Left cardiac atrium (tissue), 4 donors: ENCODE measurements around the gene CCDC183. TPM values are rescaled to one million over a fixed set of nuclear protein-coding genes. Genes with fewer than 3 reads are reported as not detected.
A peak's percentile ranks its signal among the peaks of the same experiment; 100 is the strongest.
"Not testable (repeated sequence)": the region's sequence is repeated elsewhere in the genome, so short reads cannot be mapped to it uniquely, and the experiment has no call there.

Source experiments
- ATAC-seq, 2 donors: fragments of 200-7000 bp; cut with Tn5 transposase; one replicate each; pipeline ENCODE4 v1.9.1; 2020; ENCODE audit warnings: mild to moderate bottlenecking in 2 of 2, moderate library complexity in 2 of 2
- DNase-seq: peaks from one replicate; pipeline ENCODE4 v3.0.0-alpha.2; 2020
- intact Hi-C, 2 donors: fragments of 100-400 bp; cut with DNase I; formaldehyde crosslinking; loops; one replicate each; pipeline versions ENCODE4 v1.14.1 to v1.15.1; 2022 to 2023
- long read RNA-seq: library from polyadenylated mRNA; unstranded; transcript quantifications from one replicate; pipeline ENCODE4 v2.0.0, GENCODE V29; 2021
- total RNA-seq, 2 donors: library from RNA; stranded (reverse); fragmentation: NEBNext Ultra II Directional; extraction: Animal tissue kit (Norgen Biotek cat#: 25700); gene quantifications; one replicate each; pipeline ENCODE4 v1.2.1, GENCODE V29; 2021
- donor health status: DM: no; HTN: yes; CAD: no.
- donor health status: DM: no; HTN: yes; CAD: no; lungs with severe emphysema.
- donor health status: DM: yes; HTN: yes; CAD: no.
- donor health status: Dilated cardiomyopathy.

The CCDC183 gene
- 1 to 10 TPM; 1.1 to 1.6 TPM for total RNA-seq
- long read RNA-seq, partial matches to known transcripts: 1 of 1 reads
- long read RNA-seq, other reads (novel, unspliced or antisense): 0 of 1 reads

DNA sequence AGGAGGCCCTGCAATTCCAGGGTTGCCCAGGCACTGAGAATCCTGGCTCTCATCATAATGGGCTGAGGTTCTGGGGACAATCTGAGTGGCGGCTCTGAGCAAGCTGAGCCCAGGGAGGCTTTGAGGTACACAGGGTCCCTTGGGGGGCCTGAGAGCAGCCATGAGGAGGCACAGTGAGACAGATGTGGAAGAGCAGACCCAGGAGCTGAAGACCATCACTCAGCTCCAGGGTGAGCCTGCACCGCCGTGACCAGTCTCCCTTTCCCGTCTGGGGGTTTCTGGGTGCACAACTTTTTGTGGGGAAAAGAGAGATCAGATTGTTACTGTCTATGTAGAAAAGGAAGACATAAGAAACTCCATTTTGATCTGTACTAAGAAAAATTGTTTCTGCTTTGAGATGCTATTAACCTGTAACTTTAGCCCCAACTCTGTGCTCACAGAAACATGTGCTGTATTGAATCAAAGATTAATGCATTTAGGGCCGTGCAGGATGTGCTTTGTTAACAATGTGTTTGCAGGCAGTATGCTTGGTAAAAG lies at the start of gene CCDC183:
Gene CCDC183, plus strand, starts transcription at position 101 of the 537 bp plus-strand sequence. Its CDS starts 60 bp downstream, at position 161.
- ATAC-seq (no peak), DNase-seq (no peak)
- intact Hi-C loops: loop anchor here in 1 of 2 donors (10.0 kb wide), 1 partner anchor 48 kb away; the partner anchor contains the start of genes AJM1 and PHPT1

DNA sequence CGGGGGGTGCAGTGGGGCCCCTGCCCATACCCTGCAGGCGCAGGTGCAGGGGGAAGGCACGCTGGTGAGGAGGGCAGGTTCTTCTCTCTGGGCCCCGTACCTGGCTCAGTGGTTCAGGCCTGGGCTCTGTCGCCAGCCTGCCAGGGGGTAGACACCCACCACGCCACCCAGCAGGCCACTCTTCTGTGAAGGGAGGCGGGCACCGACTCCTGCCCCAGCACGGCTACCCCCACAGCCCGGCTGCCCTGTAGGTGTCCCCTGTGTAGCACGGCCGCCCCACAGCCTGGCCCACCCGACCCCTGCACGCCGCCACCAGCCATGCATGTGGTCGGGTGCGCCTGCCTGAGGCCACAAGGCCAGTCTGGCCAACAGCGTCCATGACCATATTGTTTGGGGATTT lies 49.5 kb upstream of the CCDC183 start:
- ATAC-seq (no peak), DNase-seq (peak; percentile 20)
- intact Hi-C loops: no loop called here

DNA sequence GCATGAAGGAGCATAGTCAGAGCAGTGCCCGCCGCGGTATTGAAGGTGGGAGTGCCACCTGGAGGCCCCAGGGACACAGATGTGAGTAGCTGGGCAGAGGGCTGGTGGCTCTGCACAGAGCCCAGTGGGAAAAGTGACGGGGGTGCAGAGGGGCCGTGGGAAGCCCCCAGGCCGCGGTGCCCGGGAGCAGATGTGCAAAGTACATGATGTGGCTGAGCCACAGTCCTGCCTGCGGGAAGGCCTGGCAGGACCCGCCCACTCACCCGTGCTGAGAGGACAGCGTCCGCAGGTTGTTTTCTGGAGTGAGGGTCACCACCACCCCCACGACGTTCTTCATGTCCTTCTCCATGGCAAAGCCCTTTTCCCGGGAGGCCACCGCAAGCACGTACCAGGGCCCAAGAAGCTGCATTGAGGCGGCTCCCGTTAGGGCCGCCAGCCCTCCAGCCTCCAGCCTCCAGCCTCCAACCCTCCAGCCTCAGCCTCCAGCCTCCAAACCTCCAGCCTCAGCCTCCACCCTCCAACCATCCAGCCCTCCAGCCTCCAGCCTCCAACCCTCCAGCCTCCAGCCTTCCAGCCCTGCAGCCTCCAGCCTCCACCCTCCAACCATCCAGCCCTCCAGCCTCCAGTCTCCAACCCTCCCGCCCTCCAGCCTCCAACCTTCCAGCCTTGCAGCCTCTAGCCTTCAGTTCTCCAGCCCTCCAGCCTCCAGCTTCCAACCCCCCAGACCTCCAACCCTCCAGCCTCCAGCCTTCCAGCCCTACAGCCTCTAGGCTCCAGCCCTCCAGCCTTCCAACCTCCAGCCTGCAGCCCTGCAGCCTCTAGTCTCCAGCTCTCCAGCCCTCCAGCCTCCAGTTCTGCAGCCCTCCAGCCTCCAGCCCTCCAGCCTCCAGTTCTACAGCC lies 48.7 kb upstream of the CCDC183 start:
- no peak for ATAC-seq
- DNase-seq: peak; percentile 19
- intact Hi-C loops: no loop called here

DNA sequence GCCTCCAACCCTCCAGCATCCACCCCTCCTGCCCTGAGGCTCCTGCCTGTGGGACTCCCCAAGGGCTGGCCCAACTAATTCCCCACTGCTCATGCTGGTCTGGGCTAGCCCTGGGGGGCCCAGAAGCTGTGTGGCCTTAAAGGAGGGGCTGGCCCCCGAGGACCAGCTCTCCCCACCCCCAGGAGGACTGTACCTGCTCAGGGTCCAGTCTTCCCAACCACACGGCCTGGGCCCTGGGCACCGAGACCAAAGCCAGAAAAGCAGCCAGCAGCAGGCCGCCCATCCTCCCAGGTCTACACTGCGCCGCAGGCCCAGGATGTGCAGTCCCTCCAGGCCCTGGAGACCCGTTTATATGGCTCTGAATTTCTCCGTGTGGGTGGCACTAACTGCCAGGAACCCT lies 47.9 kb upstream of the CCDC183 start, which contains the start of gene LCN6:
Gene LCN6, minus strand, starts transcription at position 325 of the 400 bp plus-strand sequence. Its CDS starts 42 bp downstream, at position 283.
- no peak for ATAC-seq
- DNase-seq: peak; percentile 17
- intact Hi-C loops: no loop called here

DNA sequence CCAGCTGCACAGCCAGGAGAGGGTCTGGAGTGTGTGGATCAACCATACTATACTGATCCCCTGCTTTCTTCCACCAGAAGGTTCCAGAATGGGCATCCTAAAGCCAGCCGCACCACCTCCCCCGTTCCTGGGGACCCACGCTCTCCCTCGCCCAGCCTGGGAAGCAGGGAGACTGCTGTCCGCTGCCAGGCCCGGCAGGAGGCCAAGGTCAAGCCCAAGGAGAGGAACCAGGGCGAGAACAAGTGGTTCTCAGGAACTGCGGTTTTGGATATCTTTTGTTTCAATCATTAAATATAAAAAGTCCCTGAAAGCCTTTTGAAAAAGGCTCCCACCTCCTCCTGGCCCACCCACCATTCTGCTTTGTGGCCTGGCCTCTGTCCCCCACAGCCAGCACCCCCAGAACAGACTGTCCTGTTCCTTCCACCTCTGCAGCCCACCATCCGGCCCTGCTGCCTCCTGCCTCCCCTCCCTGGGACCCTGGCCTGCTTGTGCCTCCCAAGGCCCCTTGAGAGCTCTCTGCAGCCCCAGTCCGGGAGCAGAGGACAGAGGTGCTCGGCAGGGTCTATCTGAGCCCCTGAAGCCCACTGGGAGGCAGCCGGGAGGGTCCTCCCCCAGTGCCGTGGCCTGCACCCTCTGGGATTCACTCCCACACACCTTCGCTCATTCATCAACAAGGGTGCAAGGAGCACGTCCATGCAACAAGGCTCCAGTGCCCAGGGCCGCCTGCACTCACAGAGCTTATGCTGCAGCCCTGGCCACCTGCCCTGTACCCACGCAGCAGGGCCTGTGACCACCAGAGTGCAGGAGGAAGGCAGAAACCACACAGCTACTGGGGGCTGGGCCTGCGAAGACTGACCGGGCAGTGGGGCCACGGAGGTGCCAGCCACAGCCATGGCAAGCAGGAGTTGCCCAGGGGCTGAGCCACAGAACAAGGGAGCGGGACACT lies 47.2 kb upstream of the CCDC183 start:
- peak in 1 of 2 donors; percentile 22 for ATAC-seq
- intact Hi-C loops: no loop called here
- peak; percentile 30 for DNase-seq

DNA sequence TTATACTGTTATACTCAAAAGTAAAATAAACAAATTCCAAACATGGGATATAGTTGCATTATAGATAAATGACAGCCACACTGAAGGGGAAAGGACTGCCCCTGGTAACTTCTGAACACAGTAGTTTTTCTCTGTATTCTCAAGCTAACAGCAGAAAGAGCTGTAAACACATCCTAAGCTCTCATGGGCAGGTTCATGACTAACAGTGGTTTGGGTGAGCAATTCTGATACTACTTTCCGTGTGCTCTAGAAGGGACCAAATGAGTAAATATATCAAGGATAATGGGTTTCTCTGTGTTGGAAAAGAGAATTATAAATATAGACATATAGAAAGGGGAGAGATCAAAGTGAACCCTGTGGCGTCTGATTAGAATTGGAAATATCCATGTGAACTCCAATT lies 45.6 kb upstream of the CCDC183 start:
- intact Hi-C loops: no loop called here
- ATAC-seq: no peak
- DNase-seq: no peak

DNA sequence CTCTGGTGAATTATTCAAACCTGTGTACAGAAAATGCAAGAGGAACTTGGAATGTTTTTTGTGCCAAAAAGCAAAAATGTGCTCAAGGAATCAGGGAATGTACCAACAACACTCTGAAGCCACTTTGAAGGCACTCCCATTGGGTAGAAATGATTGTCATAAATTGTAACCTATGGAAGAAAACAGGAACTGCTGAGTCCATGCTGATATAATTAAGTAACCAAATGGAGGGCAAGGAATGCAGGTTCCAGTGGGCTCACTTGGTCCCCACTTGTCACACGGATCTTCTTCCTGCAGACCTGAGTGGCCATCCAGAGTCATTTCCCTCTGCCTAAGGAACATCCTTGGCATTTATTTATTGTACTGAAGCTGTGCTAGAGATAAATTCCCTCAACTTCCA lies 44.9 kb upstream of the CCDC183 start:
- no peak for ATAC-seq
- DNase-seq: no peak
- intact Hi-C loops: no loop called here

DNA sequence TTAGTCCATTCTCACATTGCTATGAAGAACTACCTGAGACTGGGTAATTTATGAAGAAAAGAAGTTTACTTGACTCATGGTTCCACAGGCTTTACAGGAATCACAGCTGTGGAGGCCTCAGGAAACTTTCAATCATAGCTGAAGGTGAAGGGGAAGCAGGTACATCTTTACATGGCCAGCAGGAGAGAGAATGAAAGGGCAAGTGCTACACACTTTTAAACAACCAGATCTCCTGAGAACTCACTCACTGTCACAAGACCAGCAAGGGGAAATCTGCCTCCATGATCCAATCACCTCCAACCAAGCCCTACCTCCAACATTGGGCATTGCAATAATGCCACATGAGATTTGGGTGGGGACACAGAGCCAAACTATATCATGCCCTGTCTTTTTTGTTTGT lies 44.3 kb upstream of the CCDC183 start:
- DNase-seq: no peak
- no peak for ATAC-seq
- intact Hi-C loops: no loop called here

DNA sequence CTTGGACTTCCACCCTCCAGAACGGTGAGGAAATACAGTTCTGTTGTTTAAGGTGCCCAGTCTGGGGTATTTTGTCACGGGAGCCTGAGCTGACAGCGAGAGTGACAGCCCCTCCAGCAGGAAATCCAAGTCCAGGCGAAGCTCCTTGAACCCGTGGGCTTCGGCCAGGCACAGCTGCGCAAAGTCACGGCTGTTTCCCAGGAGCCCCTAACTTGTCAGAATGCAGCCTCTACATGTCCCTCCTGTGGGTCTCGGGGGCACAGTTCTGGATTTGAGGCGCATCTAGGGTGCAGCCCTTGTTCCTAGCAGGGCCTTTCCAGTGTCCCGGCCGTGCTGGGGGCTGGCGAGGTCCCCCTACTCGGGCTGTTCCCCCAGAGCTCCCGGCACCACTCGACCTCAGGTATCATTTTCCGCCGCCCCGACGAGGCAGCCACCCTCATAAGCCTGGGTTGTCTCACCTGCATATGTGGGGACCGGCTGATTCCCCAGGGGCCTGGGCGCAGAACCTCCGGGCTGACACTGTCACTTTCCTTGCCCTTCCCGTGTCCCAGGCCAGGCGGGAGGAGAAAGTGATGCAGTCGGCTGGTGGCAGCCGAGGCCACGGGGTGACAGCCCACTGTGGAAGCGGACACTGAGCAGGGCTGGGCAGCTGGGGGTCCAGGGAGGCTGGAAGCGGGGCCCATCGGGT lies 42.6 kb upstream of the CCDC183 start:
- ATAC-seq (no peak), DNase-seq (no peak)
- intact Hi-C loops: no loop called here

DNA sequence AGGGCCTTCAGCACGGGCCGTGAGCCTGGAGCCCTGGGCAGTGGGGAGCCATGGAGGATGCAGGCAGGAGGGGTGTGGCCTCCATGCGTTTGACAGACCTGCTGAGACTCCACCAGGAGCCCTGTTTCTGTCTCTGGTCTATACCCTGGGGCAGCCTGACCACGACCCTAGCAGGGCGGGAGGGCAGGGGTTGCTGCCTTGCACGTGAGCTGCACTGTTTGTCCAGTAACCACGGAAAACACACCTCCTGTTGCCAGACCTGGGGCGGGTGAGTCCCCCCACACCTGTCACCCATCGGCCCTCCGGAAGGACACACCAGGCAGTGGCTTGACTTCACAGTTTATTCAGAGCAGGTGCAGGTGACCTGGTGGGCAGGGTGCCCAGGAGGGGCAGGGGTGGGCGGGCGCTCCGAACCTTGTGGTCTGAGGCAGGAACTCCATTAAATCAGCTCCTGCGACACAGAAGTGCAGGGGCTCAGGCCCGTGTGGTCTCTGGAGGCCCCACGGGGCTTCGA lies 42.0 kb upstream of the CCDC183 start:
- DNase-seq (no peak), ATAC-seq (no peak)
- intact Hi-C loops: no loop called here

DNA sequence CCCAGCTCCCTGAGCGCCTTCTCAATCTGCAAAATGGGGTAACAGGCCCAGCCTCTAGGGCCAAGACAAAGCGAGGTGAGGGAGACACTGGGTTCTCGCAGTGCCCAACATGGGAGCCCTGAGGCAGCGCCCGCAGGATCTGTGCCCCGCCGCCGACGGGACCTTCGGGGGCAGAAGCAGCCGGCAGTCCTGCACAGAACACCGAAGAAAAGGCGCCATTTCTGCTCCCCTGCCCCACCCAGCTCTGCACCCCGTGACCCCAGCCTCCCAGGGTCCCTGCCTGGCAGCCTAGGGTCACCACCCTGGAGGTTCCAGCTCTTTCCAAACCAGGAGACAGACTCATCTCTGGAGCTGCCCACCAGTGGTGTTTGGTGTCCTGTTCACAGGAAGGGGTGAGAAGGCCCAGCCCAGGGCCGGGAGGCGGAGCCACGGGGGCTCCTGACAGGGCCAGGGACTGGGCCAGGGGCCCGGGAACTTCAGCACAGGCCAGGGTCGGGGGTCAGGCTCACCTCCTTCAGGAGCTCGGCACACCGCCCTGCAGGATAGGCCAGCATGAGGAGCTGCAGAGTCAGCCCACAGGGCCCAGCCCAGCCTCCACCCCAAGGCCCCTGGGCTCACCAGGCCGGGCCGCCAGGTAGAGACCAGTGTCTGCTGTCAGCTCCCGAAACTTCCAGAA lies 41.4 kb upstream of the CCDC183 start:
- ATAC-seq (no peak), DNase-seq (no peak)
- intact Hi-C loops: no loop called here

DNA sequence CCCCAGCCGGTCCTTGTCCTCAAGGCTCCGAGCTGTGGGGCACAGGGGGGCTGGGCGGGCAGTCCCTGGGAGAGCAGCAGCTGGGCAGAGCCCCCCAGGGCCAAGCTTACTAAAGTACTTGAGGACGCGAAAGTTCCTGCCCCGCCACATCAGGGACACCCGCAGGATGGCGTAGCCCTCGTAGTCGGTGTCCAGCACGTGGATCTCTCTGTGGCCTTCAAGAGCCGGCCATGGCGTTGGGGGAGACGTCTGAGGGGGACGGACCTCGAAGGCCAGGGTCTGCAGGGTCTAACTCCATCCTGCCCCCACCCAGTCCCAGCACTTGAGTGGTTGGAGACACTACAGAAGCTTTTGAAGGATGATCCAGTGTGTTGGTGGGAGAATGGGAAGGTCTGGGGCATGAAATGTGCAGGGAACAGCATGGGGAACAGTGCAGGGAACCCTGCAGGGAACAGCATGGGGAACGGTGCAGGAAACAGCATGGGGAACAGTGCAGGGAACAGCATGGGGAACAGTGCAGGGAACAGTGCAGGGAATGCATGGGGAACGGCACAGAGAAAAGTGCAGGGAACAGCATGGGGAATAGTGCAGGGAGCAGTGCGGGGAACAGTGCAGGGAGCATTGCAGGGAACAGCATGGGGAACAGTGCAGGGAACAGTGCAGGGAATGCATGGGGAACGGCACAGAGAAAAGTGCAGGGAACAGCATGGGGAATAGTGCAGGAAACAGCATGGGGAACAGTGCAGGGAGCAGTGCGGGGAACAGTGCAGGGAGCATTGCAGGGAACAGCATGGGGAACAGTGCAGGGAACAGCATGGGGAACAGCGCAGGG lies 40.6 kb upstream of the CCDC183 start:
- ATAC-seq, intact Hi-C loops, DNase-seq: not testable (repeated sequence)

DNA sequence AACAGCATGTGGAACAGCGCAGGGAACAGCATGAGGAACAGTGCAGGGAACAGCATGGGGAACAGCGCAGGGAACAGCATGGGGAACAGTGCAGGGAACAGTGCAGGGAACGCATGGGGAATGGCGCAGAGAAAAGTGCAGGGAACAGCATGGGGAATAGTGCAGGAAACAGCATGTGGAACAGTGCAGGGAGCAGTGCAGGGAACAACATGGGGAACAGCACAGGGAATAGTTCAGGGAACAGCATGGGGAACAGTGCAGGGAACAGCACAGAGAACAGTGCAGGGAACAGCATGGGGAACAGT lies 40.1 kb upstream of the CCDC183 start:
- DNase-seq: no peak
- no peak for ATAC-seq
- intact Hi-C loops: no loop called here

DNA sequence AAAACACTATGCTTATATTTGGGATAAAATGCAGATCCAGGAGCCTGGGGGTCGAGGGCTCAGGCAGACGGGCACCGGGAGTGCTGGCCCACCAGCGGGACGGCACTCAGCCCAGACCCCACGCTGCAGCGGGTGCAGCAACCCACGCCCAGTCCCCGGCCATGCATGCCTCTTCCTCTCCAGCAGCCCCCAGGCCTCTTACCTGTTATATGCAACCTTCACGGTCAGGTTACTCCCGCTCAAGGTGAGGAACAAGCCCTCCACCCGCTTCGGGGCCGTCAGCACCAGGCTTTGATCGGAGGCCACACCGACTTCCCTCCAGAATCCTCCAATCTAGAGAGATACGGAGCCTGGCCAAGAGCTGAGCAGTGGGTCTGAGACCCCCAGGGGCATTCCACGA lies 39.3 kb upstream of the CCDC183 start:
- DNase-seq (no peak), ATAC-seq (no peak)

DNA sequence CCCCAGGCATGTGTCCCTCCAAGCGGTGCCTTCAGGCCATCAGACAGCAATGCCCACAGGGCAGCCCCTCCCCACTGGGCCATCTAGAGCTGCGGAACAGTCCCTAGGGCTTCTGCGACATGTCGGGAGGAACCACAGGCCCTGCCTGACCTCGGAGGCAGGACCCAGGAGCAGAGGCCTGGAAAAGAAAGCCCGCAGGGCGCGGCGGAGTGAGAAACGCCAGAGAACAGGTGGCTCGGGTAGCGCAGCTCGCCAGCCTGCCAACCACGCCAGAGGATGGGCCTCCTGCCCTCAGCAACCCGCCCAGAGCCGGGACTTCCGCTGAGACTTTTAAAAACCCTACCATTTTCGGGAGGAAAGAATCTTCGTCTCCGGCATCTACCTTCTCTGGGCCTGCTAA lies 38.8 kb upstream of the CCDC183 start:
- no peak for DNase-seq
- no peak for ATAC-seq
- intact Hi-C loops: no loop called here

More for the DNA sequence above, 39.3 kb upstream of the CCDC183 start:
- intact Hi-C loops: no loop called here

DNA sequence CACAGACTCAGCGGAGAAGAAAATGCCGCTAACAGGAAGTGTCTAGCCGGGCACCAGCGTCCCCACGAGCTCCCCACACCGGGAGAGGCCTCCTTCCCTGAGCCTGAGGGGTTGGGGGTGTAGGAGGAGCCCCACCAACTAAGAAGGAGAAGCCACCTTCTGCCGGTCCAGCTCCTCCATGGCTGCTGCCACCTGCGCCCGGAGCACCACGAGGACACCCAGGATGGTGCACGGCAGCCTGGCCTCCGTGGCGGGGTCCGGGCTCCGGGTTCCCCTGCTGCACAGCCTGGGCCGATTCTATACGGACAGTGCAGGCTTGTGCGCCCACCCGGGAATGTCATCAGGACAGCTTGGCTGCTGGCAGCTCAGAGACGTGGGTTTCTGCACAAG lies 38.4 kb upstream of the CCDC183 start:
- no peak for ATAC-seq
- intact Hi-C loops: no loop called here
- no peak for DNase-seq

DNA sequence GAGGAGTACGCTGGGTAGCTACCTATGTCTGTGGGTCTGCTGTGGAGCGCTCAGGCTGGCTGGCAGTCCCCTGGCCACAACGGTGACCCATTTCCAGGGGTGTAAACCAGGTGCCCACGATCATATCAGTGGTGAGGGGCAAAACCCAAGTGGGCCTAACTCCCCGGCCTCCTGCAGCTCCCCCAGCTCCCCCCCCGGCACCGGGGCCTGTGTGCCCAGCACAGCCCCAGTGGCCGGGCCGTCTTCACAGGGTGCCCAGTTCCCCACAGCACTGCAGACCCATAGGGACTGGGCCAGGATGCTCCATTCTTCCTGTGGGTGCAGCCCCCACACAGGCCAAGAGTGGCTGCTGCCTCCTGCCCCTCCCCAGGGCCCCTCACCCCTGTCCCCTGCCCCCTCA lies 37.1 kb upstream of the CCDC183 start:
- DNase-seq: no peak
- intact Hi-C loops: no loop called here
- ATAC-seq: no peak
